GM19452 (cell line): Measurements from ENCODE around the gene DNAJC27.

ENCODE experiments used
- ATAC-seq: cut with Tn5 transposase; IDR thresholded peaks from one replicate; pipeline ENCODE4 v1.9.1; 2021; ENCODE audit not compliant: unreplicated experiment

The DNAJC27 gene

GRCh38 chr2:24971286-24971535, 544 bp downstream of the DNAJC27 start:
- no peak for ATAC-seq

- no peak for ATAC-seq
These were observed 1.1 kb downstream of the DNAJC27 start for GRCh38 chr2:24970483-24971285.

GRCh38 chr2:24969784-24970183, 2.0 kb downstream of the DNAJC27 start:
- no peak for ATAC-seq

- ATAC-seq: no peak
These were observed 9.9 kb downstream of the DNAJC27 start for GRCh38 chr2:24961903-24962302.

GRCh38 chr2:24959761-24960160, 12.0 kb downstream of the DNAJC27 start:
- ATAC-seq: no peak

- no peak for ATAC-seq
These were observed 13.3 kb downstream of the DNAJC27 start for GRCh38 chr2:24958411-24958935.

GRCh38 chr2:24957976-24958375, 13.8 kb downstream of the DNAJC27 start:
- no peak for ATAC-seq

- ATAC-seq: no peak
These were observed 14.5 kb downstream of the DNAJC27 start for GRCh38 chr2:24957221-24957620.

- ATAC-seq: no peak
These were observed 15.8 kb downstream of the DNAJC27 start for GRCh38 chr2:24955921-24956320.

- ATAC-seq: no peak
These were observed 16.5 kb downstream of the DNAJC27 start for GRCh38 chr2:24955232-24955631.

- no peak for ATAC-seq
These were observed 21.7 kb downstream of the DNAJC27 start for GRCh38 chr2:24950102-24950501.

- ATAC-seq: no peak
These were observed 23.2 kb downstream of the DNAJC27 start for GRCh38 chr2:24948506-24948905.

GRCh38 chr2:24947561-24948157, 24.1 kb downstream of the DNAJC27 start:
- ATAC-seq: no peak

GRCh38 chr2:24945907-24946306, 25.8 kb downstream of the DNAJC27 start:
- no peak for ATAC-seq

- no peak for ATAC-seq
These were observed 28.2 kb downstream of the DNAJC27 start for GRCh38 chr2:24943427-24944053.

- ATAC-seq: no peak
These were observed 32.4 kb downstream of the DNAJC27 start for GRCh38 chr2:24939353-24939752.

- ATAC-seq: no peak
These were observed 34.5 kb downstream of the DNAJC27 start for GRCh38 chr2:24937236-24937635.

- no peak for ATAC-seq
These were observed 36.6 kb downstream of the DNAJC27 start for GRCh38 chr2:24935145-24935544.

- ATAC-seq: no peak
These were observed 39.0 kb downstream of the DNAJC27 start for GRCh38 chr2:24932715-24933114.

- ATAC-seq: peak; percentile 76
These were observed 41.0 kb downstream of the DNAJC27 start for GRCh38 chr2:24930768-24931167.

- ATAC-seq: no peak
These were observed 42.5 kb downstream of the DNAJC27 start for GRCh38 chr2:24929230-24929629.

GRCh38 chr2:24928036-24928435, 43.7 kb downstream of the DNAJC27 start:
- no peak for ATAC-seq
